D721Med (cell line): Measurements from ENCODE around the gene HOXA11.

Source experiments
- DNase-seq: peaks from one replicate; pipeline ENCODE4 v3.0.0; 2011; ENCODE audit warnings: low spot score; ENCODE audit not compliant: insufficient read length
- FAIRE-seq: peaks from 2 replicates; lab custom pipeline; 2011; peaks lifted over from hg19 to GRCh38; lab: Jason Lieb, UNC
- TF ChIP-seq, protein P1 (sequence below): IDR thresholded peaks from 2 replicates; pipeline ENCODE4 v1.5.1; 2012; ENCODE audit warnings: mild to moderate bottlenecking, control low read depth; ENCODE audit not compliant: insufficient read depth; ENCODE audit errors: missing control alignments

The HOXA11 gene

DNA sequence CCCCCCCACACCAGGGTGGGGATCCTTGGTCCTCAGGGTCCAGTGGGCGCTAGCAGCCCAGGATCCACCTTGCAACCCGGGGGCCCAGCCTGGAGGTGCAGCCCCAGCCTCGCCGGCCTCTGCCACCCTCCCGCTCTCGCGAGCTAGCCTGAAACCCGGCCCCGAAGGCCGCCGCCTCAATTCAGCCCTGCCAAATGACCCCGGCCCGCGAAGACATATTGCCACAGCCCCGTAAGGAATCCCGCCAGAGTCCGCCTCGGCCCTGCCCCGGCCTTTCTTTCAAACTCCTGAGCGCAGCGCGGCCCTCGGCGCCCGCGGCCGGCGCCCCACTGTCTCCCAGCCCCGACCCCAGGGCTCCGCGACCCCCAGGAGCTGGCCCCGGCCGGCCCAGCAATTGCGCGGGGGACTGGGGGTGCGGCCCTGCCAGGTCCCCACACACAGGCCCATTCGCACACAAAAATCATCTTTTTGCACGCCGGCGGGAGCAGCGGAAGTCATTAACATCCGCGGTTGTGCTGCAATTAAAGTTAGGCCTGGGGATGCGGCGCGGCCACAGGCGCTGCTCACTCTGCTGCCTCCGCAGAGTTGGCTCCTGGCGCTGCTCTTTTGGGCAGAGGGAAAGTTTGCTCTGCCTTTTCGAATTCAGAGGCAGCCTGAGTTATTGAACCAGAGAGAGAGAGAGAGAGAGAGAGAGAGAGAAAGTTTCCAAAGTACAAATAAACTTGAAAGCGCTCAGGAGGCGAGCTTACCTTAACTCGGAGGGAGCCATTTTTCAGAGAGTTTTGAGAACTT, 45.5 kb downstream of the HOXA11 start:
- TF ChIP-seq, protein P1, sequence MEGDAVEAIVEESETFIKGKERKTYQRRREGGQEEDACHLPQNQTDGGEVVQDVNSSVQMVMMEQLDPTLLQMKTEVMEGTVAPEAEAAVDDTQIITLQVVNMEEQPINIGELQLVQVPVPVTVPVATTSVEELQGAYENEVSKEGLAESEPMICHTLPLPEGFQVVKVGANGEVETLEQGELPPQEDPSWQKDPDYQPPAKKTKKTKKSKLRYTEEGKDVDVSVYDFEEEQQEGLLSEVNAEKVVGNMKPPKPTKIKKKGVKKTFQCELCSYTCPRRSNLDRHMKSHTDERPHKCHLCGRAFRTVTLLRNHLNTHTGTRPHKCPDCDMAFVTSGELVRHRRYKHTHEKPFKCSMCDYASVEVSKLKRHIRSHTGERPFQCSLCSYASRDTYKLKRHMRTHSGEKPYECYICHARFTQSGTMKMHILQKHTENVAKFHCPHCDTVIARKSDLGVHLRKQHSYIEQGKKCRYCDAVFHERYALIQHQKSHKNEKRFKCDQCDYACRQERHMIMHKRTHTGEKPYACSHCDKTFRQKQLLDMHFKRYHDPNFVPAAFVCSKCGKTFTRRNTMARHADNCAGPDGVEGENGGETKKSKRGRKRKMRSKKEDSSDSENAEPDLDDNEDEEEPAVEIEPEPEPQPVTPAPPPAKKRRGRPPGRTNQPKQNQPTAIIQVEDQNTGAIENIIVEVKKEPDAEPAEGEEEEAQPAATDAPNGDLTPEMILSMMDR = no peak
- FAIRE-seq (no peak), DNase-seq (no peak)

DNA sequence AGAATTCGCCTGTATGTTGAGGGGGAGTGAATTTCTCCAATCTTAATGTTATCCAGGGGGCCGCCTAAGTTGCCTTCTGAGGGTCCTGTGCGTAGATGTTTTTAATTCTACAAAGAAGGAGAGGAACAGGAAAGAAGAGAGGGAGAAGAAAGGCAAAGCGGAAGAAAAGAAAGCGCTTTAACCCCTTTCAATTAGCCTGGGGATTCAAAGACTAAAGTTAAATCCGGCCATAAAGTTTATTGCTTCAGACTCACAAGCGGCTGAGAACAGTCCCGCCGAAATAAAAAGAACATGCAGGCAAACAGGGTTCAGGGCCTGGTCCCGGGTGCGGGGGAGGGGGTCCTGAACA, 46.1 kb downstream of the HOXA11 start:
- DNase-seq (no peak), FAIRE-seq (no peak)
- TF ChIP-seq, protein P1 = no peak

DNA sequence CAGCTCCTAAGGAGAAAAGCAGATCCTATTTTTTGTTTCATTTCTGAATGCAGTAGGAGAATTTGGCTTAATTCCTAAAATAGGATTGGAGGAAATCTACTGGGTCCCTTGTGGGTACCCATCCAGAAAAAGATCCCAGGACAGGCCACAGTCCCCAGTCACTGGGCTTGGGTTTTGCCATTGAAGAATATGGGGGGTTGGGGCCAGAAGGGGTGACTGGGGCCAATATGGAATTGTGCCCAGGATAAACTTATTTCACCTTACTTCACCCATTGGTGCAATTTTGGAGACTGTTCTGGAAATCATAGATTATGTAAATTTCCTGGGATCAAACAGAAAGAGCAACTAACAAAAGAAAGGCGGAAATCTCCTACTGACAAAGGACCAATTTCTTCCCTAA, 46.6 kb downstream of the HOXA11 start:
- DNase-seq (no peak), FAIRE-seq (no peak)
- TF ChIP-seq, protein P1 = no peak

DNA sequence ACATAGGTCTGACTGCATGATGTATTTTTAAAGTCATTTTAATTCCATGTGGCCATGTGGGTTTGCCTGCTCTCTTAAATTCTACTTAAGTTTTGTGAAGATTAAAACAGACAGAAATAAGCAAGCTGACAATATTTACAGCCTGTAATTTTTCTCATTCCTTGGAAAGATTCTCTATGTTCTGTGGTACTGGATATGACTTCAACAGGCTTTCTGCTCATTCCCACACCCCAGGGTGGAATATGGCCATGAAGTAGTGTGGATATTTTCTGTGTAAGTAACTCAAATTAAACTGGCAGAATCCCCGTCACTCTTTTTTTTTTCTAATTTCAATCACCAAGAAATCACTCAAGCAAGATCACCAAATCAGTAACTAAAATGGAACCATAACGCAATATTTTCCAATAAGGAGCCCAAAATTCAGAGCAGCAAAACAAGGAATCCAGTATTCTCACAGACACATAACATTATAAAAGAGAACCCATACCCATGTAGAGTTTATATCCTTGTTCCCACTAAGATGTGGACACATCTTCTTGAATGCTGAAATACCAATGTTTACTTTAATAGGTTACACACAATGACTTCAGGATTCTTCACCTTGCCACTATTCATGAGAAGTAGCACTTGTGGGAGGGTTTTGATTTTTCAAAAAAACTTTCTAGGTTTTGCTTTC, 47.3 kb downstream of the HOXA11 start:
- no peak for DNase-seq
- TF ChIP-seq, protein P1 = no peak
- FAIRE-seq = no peak

DNA sequence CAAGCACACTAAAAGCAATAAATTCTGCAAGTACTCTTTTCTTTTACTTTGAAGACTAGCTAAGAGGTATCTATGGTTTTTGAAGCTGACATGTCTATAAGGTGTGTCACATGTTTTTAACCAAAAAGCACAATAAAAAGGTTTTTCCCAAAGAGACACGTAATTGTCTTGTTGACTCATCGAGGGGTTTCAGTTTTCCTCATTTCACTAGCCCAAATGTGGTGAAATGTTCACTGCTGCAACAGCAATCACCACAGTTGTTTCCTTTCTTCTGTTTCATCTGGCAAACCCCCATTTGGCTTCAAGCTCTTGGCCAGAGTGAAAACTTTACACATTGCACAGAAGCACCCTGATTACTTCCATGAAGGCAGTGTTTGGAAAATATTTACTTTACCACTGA, 50.6 kb downstream of the HOXA11 start:
- DNase-seq (no peak), FAIRE-seq (no peak)
- TF ChIP-seq, protein P1 = no peak

DNA sequence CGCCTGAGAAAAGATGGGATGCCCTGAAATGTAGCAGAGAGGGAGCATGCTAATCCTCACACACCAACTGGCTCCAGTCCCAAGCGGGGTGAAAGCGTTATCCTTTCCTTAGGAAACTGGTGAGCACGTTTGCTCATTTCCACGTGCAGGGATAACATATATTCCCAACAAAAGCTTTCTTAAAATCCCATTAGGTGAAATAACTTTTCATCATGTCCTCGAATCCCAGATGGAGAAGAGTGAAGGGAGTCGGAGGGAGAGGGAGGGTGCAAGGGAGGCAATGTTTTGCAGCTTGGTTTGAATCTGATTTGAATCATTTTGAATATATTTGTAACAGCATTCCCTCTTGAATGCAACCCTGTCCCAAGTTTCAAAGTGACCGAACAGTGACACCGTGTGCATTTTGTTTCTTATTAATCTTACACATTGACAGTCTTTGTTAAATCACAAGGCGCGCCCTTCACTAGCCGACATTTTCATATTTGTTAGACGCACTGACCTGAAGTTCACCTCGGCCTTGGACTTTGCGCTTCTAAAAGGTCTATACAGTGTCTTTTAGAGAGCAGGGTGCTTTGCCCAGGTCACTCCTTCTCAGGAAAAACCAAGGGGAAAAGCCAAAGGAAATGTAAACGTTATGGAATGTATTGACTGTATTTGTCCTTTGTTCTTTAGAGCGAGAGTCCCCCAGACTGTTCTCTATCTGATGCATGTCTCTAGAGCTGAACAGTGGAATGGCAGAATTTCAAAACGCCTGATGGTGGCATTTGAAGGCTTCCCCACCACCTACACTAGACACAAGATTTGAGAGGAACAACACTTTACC, 51.4 kb downstream of the HOXA11 start:
- FAIRE-seq = no peak
- DNase-seq = no peak
- TF ChIP-seq, protein P1 = no peak
